HCT116 (cell line): Measurements from ENCODE around the gene MDM4. TPM values are rescaled to one million over a fixed set of nuclear protein-coding genes. Genes with fewer than 3 reads are reported as not detected.

Experiments
- ATAC-seq: fragments of 200-7000 bp; cut with Tn5 transposase; 2 replicates; pipeline ENCODE4 v1.9.1; 2020; ENCODE audit warnings: mild to moderate bottlenecking, moderate library complexity
- BruUV-seq: library from RNA; stranded (reverse); fragments of 400-500 nt; replicated peaks from 2 replicates; lab custom pipeline; 2021; lab: Mats Ljungman, UMichigan
- CTCF ChIA-PET: fragments of 300-600 bp; sonication (Branson Sonifier 250); formaldehyde crosslinking; loops from one replicate; lab custom pipeline; 2021; ENCODE audit warnings: antibody characterized with exemption; lab: Charles Lee
- POLR2A ChIA-PET: fragments of 300-600, 350-600 bp; sonication (Branson Sonifier 250); formaldehyde crosslinking; loops from one replicate; lab custom pipeline; 2021; ENCODE audit warnings: antibody characterized with exemption; lab: Charles Lee
- RAD21 ChIA-PET, 2 experiments: fragments of 300-600 bp; sonication (Branson Sonifier 250); formaldehyde crosslinking; loops; one replicate each; lab custom pipeline; 2023; ENCODE audit warnings: low total read pairs in 2 of 2; ENCODE audit not compliant: uncharacterized antibody in 2 of 2, unreplicated experiment in 2 of 2, low non-redundant PET in 1 of 2; lab: Charles Lee
- DNase-seq: peaks from one replicate; pipeline ENCODE4 v3.0.0-alpha.2; 2010; ENCODE audit warnings: low read depth, low spot score
- H2AFZ ChIP-seq: fragments of 200-600 bp; shearing (Covaris generic), sonication (generic); 2 replicates; pipeline ENCODE4 v1.6.1; 2017; ENCODE audit warnings: low read depth, mixed run types, mixed read lengths, antibody characterized with exemption, low read length; ENCODE audit not compliant: poor library complexity, severe bottlenecking
- H3K27ac ChIP-seq: 2 replicates; pipeline ENCODE4 v1.5.1; 2012; ENCODE audit warnings: low read depth, low read length
- H3K27me3 ChIP-seq: fragments of 200-600 bp; sonication (generic); 2 replicates; pipeline ENCODE4 v1.6.1; 2016; ENCODE audit warnings: mixed run types, low read length, mixed read lengths; ENCODE audit not compliant: insufficient read depth
- H3K36me3 ChIP-seq, 2 experiments: fragments of 200-500 bp in 1 of 2; fragments of 200-600 bp in 1 of 2; sonication (Bioruptor generic) in 1 of 2; sonication (generic) in 1 of 2; 2 replicates each; pipeline versions ENCODE4 v1.5.1 to v1.6.1; 2014 to 2016; ENCODE audit warnings: low read length in 2 of 2, inconsistent platforms in 1 of 2, mixed read lengths in 1 of 2, mixed run types in 1 of 2; ENCODE audit not compliant: insufficient read depth in 2 of 2, control insufficient read depth in 1 of 2
- H3K4me1 ChIP-seq, 2 experiments: fragments of 200-600 bp in 1 of 2; sonication (generic) in 1 of 2; 2 replicates each; pipeline versions ENCODE4 v1.5.1 to v1.6.1; 2012 to 2017; ENCODE audit warnings: low read length in 2 of 2, inconsistent platforms in 1 of 2, mild to moderate bottlenecking in 1 of 2, mixed read lengths in 1 of 2, mixed run types in 1 of 2, moderate library complexity in 1 of 2; ENCODE audit not compliant: insufficient read depth in 2 of 2, control insufficient read depth in 1 of 2
- H3K4me2 ChIP-seq: fragments of 200-600 bp; sonication (generic); 2 replicates; pipeline ENCODE4 v1.6.1; 2017; ENCODE audit warnings: mixed run types, low read length, mixed read lengths
- H3K4me3 ChIP-seq, 2 experiments: fragments of 200-600 bp in 1 of 2; sonication (generic) in 1 of 2; replicated peaks in 1 of 2; 2 replicates each; pipeline ENCODE4 v1.5.1; 2011 to 2016; ENCODE audit warnings: low read length in 2 of 2, control low read depth in 1 of 2, low read depth in 1 of 2, mild to moderate bottlenecking in 1 of 2, mixed read lengths in 1 of 2, mixed run types in 1 of 2
- H3K79me2 ChIP-seq: fragments of 200-600 bp; sonication (generic); 2 replicates; pipeline ENCODE4 v1.6.1; 2017; ENCODE audit warnings: mild to moderate bottlenecking, mixed run types, low read length, moderate library complexity, mixed read lengths; ENCODE audit not compliant: insufficient read depth
- H3K9ac ChIP-seq: fragments of 200-600 bp; sonication (generic); 2 replicates; pipeline ENCODE4 v1.6.1; 2016; ENCODE audit warnings: low read length, mixed read lengths
- H3K9me2 ChIP-seq: fragments of 200-600 bp; sonication (generic), shearing (Covaris generic); 2 replicates; pipeline ENCODE4 v1.6.1; 2017; ENCODE audit warnings: mixed run types, mild to moderate bottlenecking, moderate library complexity; ENCODE audit not compliant: insufficient read depth
- H3K9me3 ChIP-seq, 2 experiments: fragments of 200-500 bp in 1 of 2; fragments of 200-600 bp in 1 of 2; sonication (Bioruptor generic) in 1 of 2; sonication (generic) in 1 of 2; 2 replicates each; pipeline ENCODE4 v1.6.1; 2014 to 2017; ENCODE audit warnings: low read length in 2 of 2, mixed read lengths in 2 of 2, inconsistent platforms in 1 of 2, low read depth in 1 of 2, mild to moderate bottlenecking in 1 of 2, mixed run types in 1 of 2, moderate library complexity in 1 of 2; ENCODE audit not compliant: control insufficient read depth in 1 of 2, insufficient read depth in 1 of 2
- H4K20me1 ChIP-seq: fragments of 200-600 bp; sonication (generic), shearing (Covaris generic); 2 replicates; pipeline ENCODE4 v1.6.1; 2017; ENCODE audit warnings: mixed run types, mild to moderate bottlenecking, moderate library complexity; ENCODE audit not compliant: insufficient read depth
- EGR1 ChIP-seq: IDR thresholded peaks from 2 replicates; pipeline ENCODE4 v1.6.1; 2012; ENCODE audit warnings: low read depth
- EZH2 ChIP-seq: fragments of 200-600 bp; sonication (generic); IDR thresholded peaks from 2 replicates; pipeline ENCODE4 v1.6.1; 2017; ENCODE audit warnings: antibody characterized with exemption, mixed run types
- FOSL1 ChIP-seq: IDR thresholded peaks from 2 replicates; pipeline ENCODE4 v1.6.1; 2012; ENCODE audit warnings: low read depth
- SP1 ChIP-seq: IDR thresholded peaks from 2 replicates; pipeline ENCODE4 v1.6.1; 2012; ENCODE audit warnings: low read depth
- TCF7L2 ChIP-seq: IDR thresholded peaks from 2 replicates; pipeline ENCODE4 v1.7.0; 2011; ENCODE audit warnings: borderline replicate concordance, inconsistent platforms; ENCODE audit not compliant: insufficient read depth, insufficient read length; ENCODE audit errors: extremely low read depth
- ZBTB33 ChIP-seq: IDR thresholded peaks from 2 replicates; pipeline ENCODE4 v1.6.1; 2011; ENCODE audit warnings: mild to moderate bottlenecking, low read length, moderate library complexity; ENCODE audit not compliant: insufficient replicate concordance; ENCODE audit errors: extremely low read depth
- intact Hi-C: fragments of 100-400 bp; cut with micrococcal nuclease; formaldehyde crosslinking; loops from 2 replicates; pipeline ENCODE4 v1.10.0; 2022
- total RNA-seq: library from RNA; stranded (reverse); gene quantifications from one replicate; pipeline ENCODE4 v1.2.1, GENCODE V29; 2021; ENCODE audit not compliant: unreplicated experiment

MDM4 gene
- total RNA-seq, 1 experiment from 2014 or later: 79.5 TPM

- ATAC-seq (no peak), DNase-seq (no peak)
- intact Hi-C loops: no loop called here
Measured at GRCh38 chr1:204574016-204574864, 58.0 kb downstream of the MDM4 start.

More at GRCh38 chr1:204574016-204574864, 58.0 kb downstream of the MDM4 start:
- RAD21 ChIA-PET: no interaction called here
- H3K4me3 ChIP-seq: no peak overlapping the region
- CTCF ChIA-PET: interaction anchor here (1.4 kb wide), 1 partner anchor 233 kb away, joined by 5 read pairs; no protein-coding TSS in a partner anchor
- H3K4me2 ChIP-seq: no peak overlapping the region
- H3K79me2 ChIP-seq: no peaks in the 10 kb centered on the region
- no peak overlapping the region for H2AFZ ChIP-seq
- no peaks in the 10 kb centered on the region for H3K36me3 ChIP-seq
- no TSS peak for BruUV-seq
- H3K9ac ChIP-seq: no peak overlapping the region
- TF ChIP-seq EZH2: no peak
- TF ChIP-seq EGR1: no peak
- no peak for TF ChIP-seq SP1
- no peak for TF ChIP-seq ZBTB33
- no peak for TF ChIP-seq TCF7L2
- no peak for TF ChIP-seq FOSL1
- H3K27ac ChIP-seq: no peak overlapping the region
- POLR2A ChIA-PET: no interaction called here
- H3K4me1 ChIP-seq: peaks cover 7 to 34% of the 10 kb centered on the region in 2 experiments; a peak in 3 of 4 replicates
- H3K9me3 ChIP-seq: no peaks in the 10 kb centered on the region
- H4K20me1 ChIP-seq: no peaks in the 10 kb centered on the region
- H3K27me3 ChIP-seq: no peaks in the 10 kb centered on the region
- H3K9me2 ChIP-seq: no peaks in the 10 kb centered on the region
